AG09319 (cell line): ENCODE measurements around the gene APCDD1L.

ENCODE experiments used
- DNase-seq: peaks from one replicate; pipeline ENCODE4 v3.0.0-alpha.2; 2010; ENCODE audit warnings: low read depth; ENCODE audit errors: extremely low read depth
- TF ChIP-seq, protein P1 (sequence below): IDR thresholded peaks from 2 replicates; pipeline ENCODE4 v1.5.1; 2011; ENCODE audit warnings: low read depth, mild to moderate bottlenecking, inconsistent platforms, low read length, moderate library complexity

APCDD1L gene

DNA sequence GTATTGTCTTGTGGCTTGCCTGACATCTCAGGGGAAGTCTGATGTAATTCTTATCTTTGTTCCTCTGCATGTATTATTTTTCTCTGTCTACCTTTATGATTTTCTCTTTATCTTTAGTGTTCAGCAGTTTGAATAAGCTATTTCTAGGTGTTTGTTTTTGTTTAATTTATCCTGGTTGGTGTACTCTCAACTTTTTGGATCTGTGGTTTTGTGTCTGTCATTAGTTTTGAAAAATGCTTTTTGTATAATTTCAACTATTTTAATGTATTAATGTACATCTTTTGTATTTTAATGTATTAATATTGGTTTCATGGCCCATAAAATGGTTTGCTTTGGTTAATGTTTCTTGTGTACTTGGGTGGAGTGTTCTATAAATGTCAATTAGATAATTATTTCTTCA, 15.9 kb upstream of the APCDD1L start:
- TF ChIP-seq, protein P1, sequence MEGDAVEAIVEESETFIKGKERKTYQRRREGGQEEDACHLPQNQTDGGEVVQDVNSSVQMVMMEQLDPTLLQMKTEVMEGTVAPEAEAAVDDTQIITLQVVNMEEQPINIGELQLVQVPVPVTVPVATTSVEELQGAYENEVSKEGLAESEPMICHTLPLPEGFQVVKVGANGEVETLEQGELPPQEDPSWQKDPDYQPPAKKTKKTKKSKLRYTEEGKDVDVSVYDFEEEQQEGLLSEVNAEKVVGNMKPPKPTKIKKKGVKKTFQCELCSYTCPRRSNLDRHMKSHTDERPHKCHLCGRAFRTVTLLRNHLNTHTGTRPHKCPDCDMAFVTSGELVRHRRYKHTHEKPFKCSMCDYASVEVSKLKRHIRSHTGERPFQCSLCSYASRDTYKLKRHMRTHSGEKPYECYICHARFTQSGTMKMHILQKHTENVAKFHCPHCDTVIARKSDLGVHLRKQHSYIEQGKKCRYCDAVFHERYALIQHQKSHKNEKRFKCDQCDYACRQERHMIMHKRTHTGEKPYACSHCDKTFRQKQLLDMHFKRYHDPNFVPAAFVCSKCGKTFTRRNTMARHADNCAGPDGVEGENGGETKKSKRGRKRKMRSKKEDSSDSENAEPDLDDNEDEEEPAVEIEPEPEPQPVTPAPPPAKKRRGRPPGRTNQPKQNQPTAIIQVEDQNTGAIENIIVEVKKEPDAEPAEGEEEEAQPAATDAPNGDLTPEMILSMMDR, result no peak
- no peak for DNase-seq

DNA sequence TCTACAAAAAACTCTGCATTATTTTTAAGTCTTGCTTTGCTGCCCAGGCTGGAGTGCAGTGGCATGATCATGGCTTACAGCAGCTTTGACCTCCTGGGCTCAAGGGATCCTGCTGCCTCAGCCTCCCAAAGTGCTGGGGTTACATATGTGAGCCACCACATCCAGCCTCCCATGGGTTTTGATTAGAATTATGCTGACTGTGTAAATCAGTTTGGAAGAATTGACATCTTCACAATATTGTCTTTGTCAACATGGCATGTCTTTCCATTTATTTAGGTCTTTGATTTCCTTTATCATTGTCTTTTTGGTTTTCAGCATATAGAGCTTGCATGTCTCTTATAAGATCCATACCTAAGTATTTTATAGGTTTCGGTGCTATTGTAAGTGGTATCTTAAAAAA, 13.2 kb upstream of the APCDD1L start:
- no peak for DNase-seq
- TF ChIP-seq, protein P1, result no peak

DNA sequence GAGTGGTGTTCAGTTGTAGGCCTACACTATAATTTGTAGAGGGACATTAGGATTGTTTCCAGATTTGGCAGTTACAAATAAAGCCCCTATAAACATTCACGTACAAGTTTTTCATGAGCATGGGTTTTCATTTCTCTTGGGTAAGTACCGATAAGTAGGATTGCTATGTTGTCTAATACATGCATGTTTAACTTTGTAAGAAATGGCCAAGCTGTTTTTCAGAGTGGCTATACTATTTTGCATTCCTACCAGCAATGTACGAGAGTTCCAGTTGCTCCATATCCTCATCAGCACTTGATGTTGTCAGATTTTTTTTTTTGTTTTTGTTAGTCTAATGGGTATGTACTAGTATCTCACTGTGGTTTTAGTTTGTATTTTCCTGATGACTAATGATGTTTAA, 11.2 kb upstream of the APCDD1L start:
- no peak for DNase-seq
- TF ChIP-seq, protein P1, result no peak

DNA sequence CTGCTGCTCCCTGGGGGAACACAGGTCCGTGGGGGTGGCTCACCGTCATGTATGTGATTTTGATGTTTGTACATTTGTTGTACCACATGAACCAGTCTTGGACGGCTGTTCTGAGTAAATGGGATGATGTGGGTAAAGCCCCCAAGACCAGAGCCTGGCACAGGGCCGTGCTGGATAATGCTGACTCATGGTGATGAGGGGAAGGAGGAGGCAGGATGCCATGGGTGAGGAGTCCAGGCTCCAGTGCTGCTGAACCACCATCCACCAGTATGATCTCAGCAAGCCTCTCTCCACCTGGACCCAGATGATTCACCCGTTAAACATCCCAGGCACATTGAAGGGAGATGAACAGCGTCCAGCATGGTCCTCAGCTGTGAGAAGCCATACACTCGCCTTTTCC, 9.6 kb upstream of the APCDD1L start:
- DNase-seq, result no peak
- TF ChIP-seq, protein P1, result no peak

DNA sequence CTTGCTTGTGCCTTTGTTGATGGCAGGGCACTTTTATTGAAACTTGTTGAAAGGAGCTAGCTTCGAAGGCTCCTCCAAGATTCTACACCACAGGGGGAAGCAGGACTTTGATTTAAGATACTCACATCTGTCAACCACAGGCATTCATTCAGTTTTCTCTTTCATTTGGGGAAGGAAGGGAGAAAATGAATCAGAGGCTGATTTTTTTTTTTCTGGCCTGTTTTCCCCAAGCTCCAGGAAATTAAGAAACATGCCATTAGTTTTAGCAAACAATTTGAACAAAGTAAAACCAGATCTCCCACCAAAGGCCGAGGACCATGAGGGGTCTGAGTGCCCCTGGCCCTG, 8.7 kb upstream of the APCDD1L start:
- DNase-seq, result no peak
- TF ChIP-seq, protein P1, result no peak

DNA sequence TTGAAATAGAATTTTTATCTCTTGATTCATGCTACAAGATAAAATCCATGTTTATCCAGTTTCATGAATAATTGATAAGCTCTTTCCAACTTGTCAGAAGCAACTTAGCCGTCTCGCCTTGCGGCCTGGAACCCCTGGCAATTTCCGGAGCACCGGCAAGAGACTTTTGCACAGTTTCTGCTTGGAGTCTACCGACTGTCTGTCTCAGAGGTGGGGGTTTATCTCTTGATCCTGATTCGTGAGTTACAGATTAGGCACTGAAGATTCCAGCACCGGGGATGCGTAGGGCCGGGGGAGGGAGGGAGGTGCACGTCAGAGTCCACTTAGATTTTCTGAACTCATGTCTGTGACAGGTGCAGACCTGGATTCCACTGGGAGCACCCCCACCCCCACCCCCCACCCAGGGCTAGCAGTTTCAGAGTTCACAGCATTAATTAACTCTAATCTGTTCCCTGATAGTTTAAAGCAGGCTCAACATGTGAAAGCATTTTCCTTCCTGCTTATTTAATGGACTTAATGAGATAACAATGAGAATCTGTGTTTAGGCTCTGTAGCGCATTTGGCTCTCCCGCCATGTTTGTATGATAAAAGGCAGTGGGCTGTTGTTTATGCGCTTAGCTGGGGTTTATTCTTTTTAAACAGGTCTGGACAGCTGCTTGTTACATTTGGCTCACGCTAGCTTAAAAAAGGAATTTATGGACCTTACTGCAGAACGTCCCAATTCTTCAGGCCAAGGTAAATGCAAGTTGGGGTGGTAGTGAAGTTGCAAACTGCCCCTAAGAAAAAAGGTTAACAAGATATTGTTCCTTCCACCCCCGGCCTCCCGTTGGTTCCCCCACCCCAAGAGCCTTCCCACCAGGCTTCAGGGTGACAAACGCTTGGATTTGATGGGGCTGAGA, 8.1 kb upstream of the APCDD1L start:
- DNase-seq, result no peak
- TF ChIP-seq, protein P1, result no peak

DNA sequence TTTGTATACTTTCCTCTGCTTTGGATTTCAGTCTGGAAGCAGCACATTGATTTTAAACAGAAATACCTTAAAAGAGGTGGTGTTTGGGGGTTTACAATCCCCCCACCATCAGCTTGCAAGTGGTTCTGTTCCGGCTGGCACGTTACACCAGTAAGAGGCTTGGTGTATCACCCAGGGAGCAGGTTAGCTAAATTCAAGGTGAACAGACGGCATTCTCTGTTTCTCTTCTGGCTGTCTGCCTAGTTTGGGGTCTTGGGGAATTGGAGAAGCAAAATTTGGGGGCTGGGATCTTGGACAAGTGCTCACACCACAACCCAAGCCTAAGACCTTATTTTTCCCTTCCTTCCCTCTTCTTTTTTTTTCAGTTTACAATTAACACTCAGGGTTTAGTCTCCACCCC, 7.5 kb upstream of the APCDD1L start:
- TF ChIP-seq, protein P1, result no peak
- no peak for DNase-seq
